Keratinocyte (primary cell): ENCODE data around the gene IPO13. TPM values are rescaled to one million over a fixed set of nuclear protein-coding genes. Genes with fewer than 3 reads are reported as not detected.

Experiments
- DNase-seq: peaks from one replicate; pipeline ENCODE4 v3.0.0-alpha.2; 2011; ENCODE audit warnings: low read depth, missing footprints, low spot score
- FAIRE-seq: peaks from 2 replicates; lab custom pipeline; 2011; peaks lifted over from hg19 to GRCh38; lab: Jason Lieb, UNC
- H2AFZ ChIP-seq: 2 replicates; pipeline ENCODE4 v1.6.0; 2012; ENCODE audit warnings: low read length, control low read depth, inconsistent platforms; ENCODE audit not compliant: control insufficient read depth
- H3K27ac ChIP-seq: 2 replicates; pipeline ENCODE4 v1.5.1; 2011; ENCODE audit warnings: low read length; ENCODE audit not compliant: control insufficient read depth, insufficient read depth
- H3K27me3 ChIP-seq: 3 replicates; pipeline ENCODE4 v1.6.0; 2011; ENCODE audit warnings: low read length; ENCODE audit not compliant: control insufficient read depth, insufficient read depth; ENCODE audit errors: extremely low read depth
- H3K36me3 ChIP-seq, 2 experiments: 2 replicates in 1 of 2; 3 replicates in 1 of 2; pipeline ENCODE4 v1.5.1; 2011; ENCODE audit warnings: low read length in 2 of 2, mild to moderate bottlenecking in 1 of 2; ENCODE audit not compliant: control insufficient read depth in 2 of 2, insufficient read depth in 2 of 2; ENCODE audit errors: extremely low read depth in 1 of 2
- H3K4me1 ChIP-seq: 3 replicates; pipeline ENCODE4 v1.5.1; 2011; ENCODE audit warnings: low read length; ENCODE audit not compliant: control insufficient read depth, insufficient read depth; ENCODE audit errors: extremely low read depth
- H3K4me2 ChIP-seq: 3 replicates; pipeline ENCODE4 v1.6.0; 2011; ENCODE audit warnings: low read depth, low read length; ENCODE audit not compliant: control insufficient read depth, insufficient read depth; ENCODE audit errors: extremely low read depth
- H3K4me3 ChIP-seq, 3 experiments: fragments of 200-600 bp in 1 of 3; sonication (generic) in 1 of 3; 2 replicates in 2 of 3; 3 replicates in 1 of 3; pipeline ENCODE4 v1.5.1; 2011 to 2016; ENCODE audit warnings: low read length in 3 of 3, mild to moderate bottlenecking in 3 of 3, control low read depth in 2 of 3, inconsistent platforms in 1 of 3, low read depth in 1 of 3, mixed read lengths in 1 of 3, mixed run types in 1 of 3, moderate library complexity in 1 of 3; ENCODE audit not compliant: control insufficient read depth in 2 of 3, insufficient read depth in 2 of 3; ENCODE audit errors: extremely low read depth in 1 of 3
- H3K79me2 ChIP-seq: 2 replicates; pipeline ENCODE4 v1.6.0; 2012; ENCODE audit warnings: low read length; ENCODE audit not compliant: control insufficient read depth, insufficient read depth
- H3K9ac ChIP-seq: 3 replicates; pipeline ENCODE4 v1.6.0; 2011; ENCODE audit warnings: low read length; ENCODE audit not compliant: control insufficient read depth, insufficient read depth; ENCODE audit errors: extremely low read depth
- H3K9me1 ChIP-seq: 3 replicates; pipeline ENCODE4 v1.6.0; 2011; ENCODE audit warnings: low read length; ENCODE audit not compliant: control insufficient read depth, insufficient read depth; ENCODE audit errors: extremely low read depth
- H3K9me3 ChIP-seq: 2 replicates; pipeline ENCODE4 v1.5.1; 2012; ENCODE audit warnings: low read depth, low read length; ENCODE audit not compliant: control insufficient read depth
- H4K20me1 ChIP-seq: 3 replicates; pipeline ENCODE4 v1.6.0; 2011; ENCODE audit warnings: low read length; ENCODE audit not compliant: control insufficient read depth, insufficient read depth; ENCODE audit errors: extremely low read depth
- EZH2 ChIP-seq: IDR thresholded peaks from one replicate; pipeline ENCODE4 v1.6.1; 2012; ENCODE audit warnings: inconsistent platforms, mild to moderate bottlenecking, low read length, moderate library complexity
- dilution Hi-C: fragments of 300-500 bp; cut with MboI; formaldehyde crosslinking; loops from one replicate; pipeline ENCODE4 v1.7.0; 2020; ENCODE audit warnings: low sequenced_read_pairs; ENCODE audit not compliant: extremely low pct_ligation_motif_present
- polyA plus RNA-seq, 5 experiments: library from polyadenylated mRNA; depleted of rRNA in 3 of 5; stranded (reverse) in 3 of 5; stranded (forward) in 1 of 5; unstranded in 1 of 5; fragments of >200 nt; gene quantifications; 1 replicate in 1 of 5; 2 replicates in 3 of 5; 3 replicates in 1 of 5; pipeline versions ENCODE4 v1.2.1 to v1.2.3, GENCODE V29; 2011 to 2012; ENCODE audit warnings: missing spikeins in 2 of 5, low read depth in 1 of 5, low replicate concordance in 1 of 5
- TF ChIP-seq, protein P1 (sequence below), 3 experiments: IDR thresholded peaks in 1 of 3; conservative IDR thresholded peaks in 1 of 3; optimal IDR thresholded peaks in 1 of 3; 2 replicates in 2 of 3; 3 replicates in 1 of 3; pipeline versions ENCODE3 to v1.5.1; 2011; ENCODE audit warnings: low read length in 3 of 3, mild to moderate bottlenecking in 3 of 3, moderate library complexity in 2 of 3, control low read depth in 1 of 3, inconsistent platforms in 1 of 3; ENCODE audit not compliant: insufficient read depth in 2 of 3; ENCODE audit errors: extremely low read depth in 1 of 3

The IPO13 gene
- polyA plus RNA-seq, 1 donor (not counting 4 experiments of a cell fraction or from before 2014, with no cell fraction given) = 20.7 TPM

DNA sequence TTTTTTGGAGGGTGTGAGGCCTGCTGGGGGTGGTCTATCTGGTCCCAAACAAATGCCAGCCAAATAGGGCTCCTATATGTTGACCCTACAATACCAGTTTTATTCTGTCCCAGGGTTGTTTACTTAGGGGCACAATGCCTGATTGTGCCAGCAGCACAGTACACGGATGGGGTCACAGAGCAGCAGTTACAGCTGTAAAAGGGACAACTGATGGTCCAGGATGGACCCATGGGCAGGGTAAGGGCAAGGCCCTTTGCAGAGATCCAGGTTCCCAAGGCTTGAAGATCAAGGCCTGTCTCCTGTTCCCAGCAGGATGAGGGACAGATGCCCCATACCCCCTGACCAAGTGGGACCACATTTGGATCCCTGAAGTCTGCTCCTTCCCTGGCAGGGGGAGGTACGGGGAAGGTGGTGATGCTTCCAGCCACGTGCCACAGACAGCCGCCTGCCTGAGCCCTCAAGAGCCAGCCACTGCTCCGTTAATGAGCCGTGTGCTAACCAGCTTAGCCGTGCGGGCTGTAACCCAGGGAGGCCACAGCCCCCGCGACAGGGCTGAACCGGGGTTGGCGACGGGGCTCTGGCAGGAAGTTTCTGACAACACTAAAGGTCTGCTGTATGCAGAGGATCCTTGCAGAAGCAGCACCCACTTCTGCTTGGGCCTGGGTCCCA is 66.3 kb downstream of the IPO13 start:
- H2AFZ ChIP-seq = no peak overlapping the region

DNA sequence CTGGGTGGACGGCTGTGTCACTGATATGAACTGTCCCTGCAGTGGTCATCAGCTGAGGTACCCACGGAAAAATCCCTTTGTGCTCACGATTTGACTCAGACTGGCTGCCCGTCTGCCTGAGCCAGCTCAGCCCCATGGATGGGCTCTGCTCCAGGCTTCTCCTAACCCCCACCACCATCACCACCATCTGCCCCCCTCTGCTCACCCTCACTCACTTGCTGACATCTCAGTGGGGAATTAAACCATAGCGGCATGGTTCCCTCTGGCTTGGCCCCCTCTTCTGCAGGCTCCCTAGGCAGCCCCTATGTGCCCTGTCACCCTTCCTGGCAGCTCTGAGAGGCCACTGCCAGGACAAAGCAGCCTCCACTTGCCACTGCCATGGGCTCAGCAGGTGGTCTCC is 67.2 kb downstream of the IPO13 start:
- Histone ChIP-seq H3K4me1 (no peaks in the 10 kb centered on the region), H3K9me1 (no peaks in the 10 kb centered on the region), H3K27ac (no peak overlapping the region), H3K27me3 (no peaks in the 10 kb centered on the region), H3K79me2 (no peaks in the 10 kb centered on the region), H3K4me2 (no peak overlapping the region), H3K9me3 (no peaks in the 10 kb centered on the region), H3K4me3 (no peak overlapping the region), H3K9ac (no peak overlapping the region), H2AFZ (no peak overlapping the region), H3K36me3 (peaks cover 0 to 6% of the 10 kb centered on the region in 2 experiments), H4K20me1 (peaks cover 3% of the 10 kb centered on the region)
- DNase-seq = no peak
- TF ChIP-seq, protein P1, sequence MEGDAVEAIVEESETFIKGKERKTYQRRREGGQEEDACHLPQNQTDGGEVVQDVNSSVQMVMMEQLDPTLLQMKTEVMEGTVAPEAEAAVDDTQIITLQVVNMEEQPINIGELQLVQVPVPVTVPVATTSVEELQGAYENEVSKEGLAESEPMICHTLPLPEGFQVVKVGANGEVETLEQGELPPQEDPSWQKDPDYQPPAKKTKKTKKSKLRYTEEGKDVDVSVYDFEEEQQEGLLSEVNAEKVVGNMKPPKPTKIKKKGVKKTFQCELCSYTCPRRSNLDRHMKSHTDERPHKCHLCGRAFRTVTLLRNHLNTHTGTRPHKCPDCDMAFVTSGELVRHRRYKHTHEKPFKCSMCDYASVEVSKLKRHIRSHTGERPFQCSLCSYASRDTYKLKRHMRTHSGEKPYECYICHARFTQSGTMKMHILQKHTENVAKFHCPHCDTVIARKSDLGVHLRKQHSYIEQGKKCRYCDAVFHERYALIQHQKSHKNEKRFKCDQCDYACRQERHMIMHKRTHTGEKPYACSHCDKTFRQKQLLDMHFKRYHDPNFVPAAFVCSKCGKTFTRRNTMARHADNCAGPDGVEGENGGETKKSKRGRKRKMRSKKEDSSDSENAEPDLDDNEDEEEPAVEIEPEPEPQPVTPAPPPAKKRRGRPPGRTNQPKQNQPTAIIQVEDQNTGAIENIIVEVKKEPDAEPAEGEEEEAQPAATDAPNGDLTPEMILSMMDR (optimal IDR thresholded peaks at IDR 0.05 in 1 of 3, IDR thresholded peaks at IDR 0.05 in 1 of 3, conservative IDR thresholded peaks at IDR 0.05 in 1 of 3; ENCODE audit: extremely low read depth in 1 of 3, insufficient read depth in 2 of 3, low read length in 3 of 3) = no peak
- no peak for TF ChIP-seq EZH2
- dilution Hi-C loops = no loop called here
- FAIRE-seq = no peak

More for the DNA sequence above, 66.3 kb downstream of the IPO13 start:
- no peaks in the 10 kb centered on the region for H3K27me3 ChIP-seq
- H3K36me3 ChIP-seq = peaks cover 0 to 6% of the 10 kb centered on the region in 2 experiments
- no peaks in the 10 kb centered on the region for H3K4me1 ChIP-seq
- DNase-seq (no peak), FAIRE-seq (no peak)
- dilution Hi-C loops = no loop called here
- H3K9me3 ChIP-seq = no peaks in the 10 kb centered on the region
- no peaks in the 10 kb centered on the region for H3K79me2 ChIP-seq
- H3K9ac ChIP-seq = no peak overlapping the region
- H3K4me2 ChIP-seq = no peak overlapping the region
- peaks cover 3% of the 10 kb centered on the region for H4K20me1 ChIP-seq
- H3K27ac ChIP-seq = no peak overlapping the region
- TF ChIP-seq EZH2 = no peak
- TF ChIP-seq, protein P1 (optimal IDR thresholded peaks at IDR 0.05 in 1 of 3, IDR thresholded peaks at IDR 0.05 in 1 of 3, conservative IDR thresholded peaks at IDR 0.05 in 1 of 3; ENCODE audit: extremely low read depth in 1 of 3, insufficient read depth in 2 of 3, low read length in 3 of 3) = no peak
- no peak overlapping the region for H3K4me3 ChIP-seq
- no peaks in the 10 kb centered on the region for H3K9me1 ChIP-seq
